KG1 (cell line): ENCODE measurements around the gene TRAM2.
A peak's percentile ranks its signal among the peaks of the same experiment; 100 is the strongest.

Experiments
- DNase-seq: peaks from one replicate; lab custom pipeline; 2025; lab: John Stamatoyannopoulos, UW

TRAM2 gene

DNA sequence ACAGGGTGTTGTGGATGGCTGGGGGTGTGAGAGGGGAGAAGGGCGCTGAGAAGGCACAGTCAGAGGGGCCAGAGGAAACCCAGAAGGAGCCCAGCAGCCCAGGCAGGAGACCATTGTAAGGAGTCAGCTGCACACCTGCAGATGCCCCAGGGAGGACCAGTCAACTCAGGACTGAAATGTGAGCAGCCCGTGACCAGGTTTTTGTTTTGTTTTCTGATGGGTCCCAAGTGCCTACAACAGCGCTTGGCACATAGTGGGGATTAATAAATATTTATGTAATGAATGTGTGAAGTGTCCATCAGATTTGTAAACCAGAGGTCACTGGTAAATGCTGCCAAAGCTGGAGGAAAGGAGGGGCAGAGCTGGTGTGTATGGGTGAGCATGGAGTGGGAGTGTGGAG is 30.2 kb downstream of the TRAM2 start:
- DNase-seq: no peak

DNA sequence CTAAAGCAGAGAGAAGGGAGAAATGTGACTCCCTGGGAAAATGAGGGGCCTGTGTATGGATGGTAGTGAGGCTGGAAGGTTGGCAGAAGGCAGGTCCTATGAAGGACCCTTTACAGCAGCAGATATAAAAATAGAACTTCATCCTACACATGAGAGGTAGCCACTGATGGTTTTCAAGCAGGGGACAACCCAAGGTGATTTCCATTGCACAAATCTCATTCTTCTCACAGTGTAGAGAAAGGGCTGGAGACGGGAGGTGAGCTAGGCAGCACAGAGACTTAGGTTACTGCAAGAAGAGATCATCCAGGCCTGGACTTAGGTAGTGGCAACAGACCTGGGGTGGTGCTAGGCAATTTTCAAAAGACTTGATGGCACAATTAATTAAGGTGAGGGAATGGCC is 30.7 kb downstream of the TRAM2 start:
- no peak for DNase-seq

DNA sequence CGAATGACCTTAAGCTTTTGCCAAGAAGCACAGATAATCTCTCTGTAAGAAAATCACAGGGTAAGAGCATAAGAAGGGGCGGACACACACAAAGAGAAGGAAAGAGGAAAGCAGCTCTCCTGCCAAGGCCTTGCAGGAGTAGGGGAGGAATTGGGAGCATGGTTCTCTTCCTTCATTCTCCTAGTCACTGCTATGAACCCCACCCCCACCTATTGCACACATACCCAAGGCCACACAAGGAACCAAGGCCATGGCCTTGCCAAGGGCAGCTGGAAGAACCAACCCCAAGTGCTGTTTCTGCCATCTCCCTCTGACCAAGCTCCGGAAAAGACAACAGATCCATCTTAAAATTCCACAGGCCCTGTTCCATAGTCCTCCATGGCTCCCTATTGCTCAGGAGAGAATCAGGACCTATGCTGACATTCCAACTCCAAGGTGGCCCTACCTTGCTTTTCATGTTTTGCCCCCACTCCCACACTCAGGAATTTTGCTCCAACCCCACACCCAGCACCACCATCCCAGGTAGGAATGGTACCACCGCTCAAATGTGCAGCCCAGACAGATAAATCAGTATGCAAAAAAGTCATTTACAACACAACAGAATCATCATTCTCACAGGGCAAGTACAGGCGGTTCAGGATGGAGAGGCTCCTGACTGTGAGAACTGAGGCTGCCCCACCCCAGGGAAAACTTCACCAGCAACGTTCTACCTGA is 31.3 kb downstream of the TRAM2 start:
- DNase-seq: no peak

DNA sequence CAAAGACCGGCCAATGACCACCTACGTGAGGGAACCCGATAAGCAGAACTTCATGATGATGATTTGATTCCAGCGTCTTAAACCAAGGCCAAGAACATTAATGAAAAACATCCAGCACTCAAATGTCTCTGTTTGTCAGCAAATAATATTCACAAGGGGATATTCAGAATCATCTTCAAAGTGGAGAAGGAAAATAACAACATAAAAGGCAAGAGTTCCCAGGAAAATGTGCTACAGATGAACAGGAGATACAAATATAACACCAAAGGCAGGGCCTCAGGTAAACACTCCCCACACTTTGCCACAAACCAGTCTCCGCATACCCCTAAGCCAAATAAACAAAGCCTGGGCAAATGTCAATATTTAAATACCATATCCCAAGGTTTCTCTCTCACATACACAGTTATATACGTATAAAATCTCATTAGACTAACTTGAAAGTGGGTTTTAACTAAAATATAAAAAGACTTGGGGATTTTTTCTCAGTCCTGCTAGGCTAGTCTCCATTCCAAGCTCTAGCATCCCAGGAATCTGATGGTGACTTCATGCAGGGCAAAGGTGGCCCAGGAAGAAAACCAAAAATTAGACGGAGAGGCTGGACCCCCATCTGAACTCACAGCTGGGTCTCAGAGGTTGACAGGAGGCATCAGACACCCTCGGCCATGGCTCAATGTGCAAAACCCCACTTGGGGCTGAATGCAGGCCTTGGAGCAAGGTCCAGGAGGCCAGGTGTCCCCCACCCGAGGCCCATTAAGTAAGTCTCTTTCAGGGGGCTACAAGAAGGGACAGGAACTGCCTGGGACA is 32.1 kb downstream of the TRAM2 start:
- DNase-seq: no peak

DNA sequence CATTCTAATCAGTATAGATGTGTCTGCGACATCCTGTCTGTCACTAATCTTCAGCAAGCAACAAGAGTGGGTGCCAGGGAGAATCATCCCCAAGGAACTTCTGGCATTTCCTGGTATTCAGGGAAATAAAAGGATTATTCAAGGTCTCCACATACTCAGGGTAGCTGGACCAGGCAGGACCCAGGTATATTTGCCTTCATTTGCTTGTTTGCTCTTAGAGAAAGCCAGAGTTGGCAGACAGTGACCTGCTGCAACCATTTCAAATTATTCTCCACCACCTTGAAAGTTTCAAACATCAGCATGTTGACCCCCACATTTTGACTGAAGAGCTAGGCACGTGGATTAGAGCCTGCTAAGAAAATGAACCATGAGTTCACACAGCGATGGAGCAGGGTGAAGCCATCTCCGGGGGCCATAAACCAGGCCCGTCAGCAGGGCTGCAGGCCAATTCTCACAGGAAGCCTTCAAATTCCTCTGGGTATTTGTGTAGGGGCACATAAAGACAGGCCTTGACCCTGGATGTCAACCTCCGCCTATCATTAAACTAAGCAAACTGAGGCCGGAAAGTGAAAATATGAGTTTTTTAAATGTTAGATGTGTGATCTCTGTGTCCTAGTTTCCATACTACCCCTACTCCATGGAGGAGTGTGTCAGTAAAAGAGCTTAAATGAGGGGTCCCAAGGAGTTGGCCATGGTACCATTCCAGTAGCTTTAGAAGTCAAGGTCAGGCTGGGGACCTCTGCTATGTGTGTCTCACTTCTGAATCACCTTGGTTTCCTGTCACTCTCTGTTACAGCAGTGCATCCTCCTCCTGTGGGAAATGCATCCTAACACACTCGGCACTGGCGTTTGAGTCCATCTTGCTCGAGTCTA is 32.9 kb downstream of the TRAM2 start:
- DNase-seq: no peak

DNA sequence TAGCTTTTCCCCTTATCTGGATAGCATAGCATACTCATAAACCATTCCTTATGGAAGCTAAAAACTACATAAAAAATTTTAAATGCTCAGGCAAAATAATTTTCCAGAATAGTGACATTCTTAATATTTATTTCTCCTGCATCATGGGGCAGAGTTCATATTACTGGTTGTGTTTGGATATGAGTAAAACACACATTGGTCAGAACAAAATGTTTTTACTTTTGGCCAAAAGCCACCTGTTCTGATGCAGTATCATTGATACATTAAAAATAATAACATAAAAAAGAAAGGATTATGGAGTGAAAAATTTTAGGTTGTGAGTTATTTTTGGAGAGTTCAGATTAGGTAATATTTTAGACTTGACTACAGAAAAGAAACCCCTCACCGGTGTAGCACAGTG is 33.6 kb downstream of the TRAM2 start:
- DNase-seq: no peak

DNA sequence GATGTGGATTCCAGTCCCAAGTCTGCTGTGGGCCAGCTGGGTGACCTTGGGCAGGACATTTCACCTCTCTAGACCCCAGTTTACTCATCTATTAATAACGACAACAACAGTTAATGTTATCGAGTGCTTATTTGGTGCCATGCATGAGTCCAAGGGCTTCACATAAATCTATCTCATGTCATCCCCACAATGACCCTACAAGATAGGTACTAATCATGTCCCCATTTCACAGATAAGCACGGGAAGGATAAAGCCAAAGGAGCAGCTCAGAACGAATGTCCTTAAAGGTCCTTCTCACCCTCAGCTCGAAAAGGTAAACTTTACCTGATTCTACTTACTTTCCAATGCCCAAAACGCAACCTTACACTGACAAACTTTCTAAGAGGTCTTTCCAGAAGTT is 35.7 kb downstream of the TRAM2 start:
- DNase-seq: no peak

DNA sequence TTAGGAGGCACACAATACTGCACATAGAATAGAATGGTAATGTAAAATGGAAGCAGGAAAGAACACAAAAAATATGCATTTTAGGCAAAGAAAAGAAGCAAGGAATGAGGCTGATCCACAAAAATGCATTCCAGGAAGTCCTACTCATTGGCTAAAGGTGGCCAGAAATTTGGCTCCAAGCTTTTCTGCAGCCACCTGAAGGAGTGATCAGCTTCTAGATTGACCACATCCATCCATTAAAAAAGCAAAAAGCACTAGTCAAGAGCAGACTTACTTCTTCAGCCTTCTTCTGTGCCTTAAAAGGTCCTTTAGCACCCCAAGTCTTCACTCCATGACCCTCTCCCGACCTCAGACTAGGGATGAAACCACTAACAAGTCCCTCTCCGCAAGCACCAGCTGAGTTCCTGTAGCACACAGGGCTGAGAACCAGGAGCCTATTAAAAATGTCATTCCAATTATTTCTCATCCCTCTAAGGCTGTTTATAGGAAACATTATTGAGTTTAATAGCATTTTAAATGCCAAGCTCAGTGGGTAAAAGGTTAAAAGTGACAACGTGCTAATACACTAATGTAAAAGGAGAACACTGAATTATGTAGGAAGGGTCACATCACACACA is 36.5 kb downstream of the TRAM2 start:
- DNase-seq: no peak

DNA sequence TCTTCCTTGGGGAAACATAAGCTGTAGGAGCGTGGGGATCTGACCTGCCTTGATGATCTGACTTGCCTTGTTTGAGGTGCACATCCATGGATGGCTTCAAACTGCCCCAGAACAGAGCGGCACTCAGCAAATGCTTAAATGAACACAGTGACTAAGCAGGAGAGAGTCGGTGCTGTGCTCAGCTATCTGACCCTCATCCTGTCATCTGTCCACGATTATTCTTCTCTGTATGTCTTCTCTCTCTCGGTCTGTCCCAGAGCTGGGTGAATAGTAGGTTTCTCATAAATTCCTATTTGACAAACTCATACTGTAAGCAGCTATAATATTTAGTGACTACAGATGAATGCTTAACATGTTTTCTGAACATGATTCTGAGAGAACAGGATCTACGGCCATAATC is 37.3 kb downstream of the TRAM2 start:
- DNase-seq: no peak

DNA sequence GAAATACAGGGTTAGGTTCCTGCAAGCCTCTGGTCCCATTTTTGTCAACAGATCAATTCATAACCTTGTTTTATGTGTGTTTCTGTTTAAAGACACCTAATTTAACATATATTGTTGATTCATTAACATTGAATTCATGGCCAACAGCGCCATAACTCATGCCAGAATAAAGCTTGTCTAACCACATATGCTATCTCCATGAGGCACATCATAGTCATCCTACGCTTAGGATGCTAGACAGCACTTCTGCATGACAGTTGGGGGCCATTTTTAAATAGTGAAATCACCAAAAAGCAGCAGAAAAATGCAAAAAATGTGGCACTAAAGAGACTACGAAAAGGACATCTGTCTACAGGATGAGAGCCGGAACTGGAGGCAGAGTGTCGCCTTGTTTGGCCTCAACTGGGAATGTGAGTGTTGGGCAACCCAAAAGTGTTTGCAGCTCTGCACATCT is 37.9 kb downstream of the TRAM2 start:
- DNase-seq: no peak

DNA sequence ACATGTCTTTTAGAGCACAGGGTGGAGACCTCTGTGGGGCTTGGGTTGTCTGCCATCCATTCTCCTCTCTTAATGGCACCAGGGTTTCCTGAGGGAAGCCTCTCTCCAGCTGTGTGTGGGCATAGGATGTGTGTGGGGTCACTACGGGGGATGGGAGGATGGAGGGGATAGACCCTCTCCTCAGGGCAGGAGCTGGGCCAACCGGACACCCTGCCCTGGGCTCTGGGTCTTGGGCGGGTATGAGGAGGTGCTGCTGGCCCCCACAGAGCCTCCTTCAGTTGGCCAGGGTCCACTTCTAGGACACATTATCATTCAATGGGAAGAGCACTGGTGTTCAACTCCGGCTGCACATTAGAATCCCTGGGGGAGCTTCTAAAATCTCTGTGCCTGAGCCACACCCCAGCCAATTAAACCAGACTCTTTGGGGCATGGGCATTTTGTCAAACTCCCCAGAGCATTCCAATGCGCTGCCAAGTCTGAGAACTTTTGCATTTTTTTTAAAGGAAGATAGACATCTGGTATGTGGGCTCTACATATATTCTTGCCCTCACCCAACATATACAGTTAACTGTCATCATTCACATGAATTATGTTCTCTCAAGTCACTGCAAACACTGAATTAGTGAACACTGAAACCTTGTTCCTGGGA is 38.5 kb downstream of the TRAM2 start:
- DNase-seq: no peak

DNA sequence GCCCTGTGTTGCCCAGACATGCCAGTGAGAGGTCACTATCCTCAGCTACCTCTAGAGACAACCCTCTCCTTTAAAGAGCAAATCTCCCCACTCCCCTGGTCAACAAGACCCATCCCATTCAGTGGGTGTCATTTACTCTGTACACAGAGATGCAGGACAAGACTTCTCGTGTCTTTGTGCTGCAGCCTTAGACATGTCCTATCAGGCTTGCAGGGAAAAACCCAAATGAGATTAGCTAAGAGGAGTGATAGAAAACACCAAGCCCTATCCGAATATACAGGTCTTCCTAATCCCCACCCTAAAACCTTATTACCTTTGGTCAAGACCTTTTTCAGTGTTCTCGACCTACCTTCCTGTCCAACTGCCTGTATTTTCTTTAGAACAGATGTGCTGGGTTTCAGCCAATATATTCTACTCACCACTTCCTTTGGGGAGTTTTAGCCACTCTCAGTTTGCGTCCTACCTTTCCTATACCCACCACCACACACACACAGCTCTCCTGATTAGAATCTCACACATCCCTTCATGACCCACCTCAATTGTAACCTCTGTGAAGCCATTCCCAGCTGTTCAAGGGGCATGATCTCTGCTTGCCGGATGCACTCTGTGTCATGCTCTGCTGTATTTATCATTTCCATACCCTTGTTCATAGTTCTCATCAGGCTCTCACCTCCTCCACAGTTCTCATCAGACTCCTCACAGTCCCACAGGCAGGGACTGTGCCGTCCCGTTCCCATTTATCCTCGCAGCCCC is 39.7 kb downstream of the TRAM2 start:
- DNase-seq: peak; percentile 30

DNA sequence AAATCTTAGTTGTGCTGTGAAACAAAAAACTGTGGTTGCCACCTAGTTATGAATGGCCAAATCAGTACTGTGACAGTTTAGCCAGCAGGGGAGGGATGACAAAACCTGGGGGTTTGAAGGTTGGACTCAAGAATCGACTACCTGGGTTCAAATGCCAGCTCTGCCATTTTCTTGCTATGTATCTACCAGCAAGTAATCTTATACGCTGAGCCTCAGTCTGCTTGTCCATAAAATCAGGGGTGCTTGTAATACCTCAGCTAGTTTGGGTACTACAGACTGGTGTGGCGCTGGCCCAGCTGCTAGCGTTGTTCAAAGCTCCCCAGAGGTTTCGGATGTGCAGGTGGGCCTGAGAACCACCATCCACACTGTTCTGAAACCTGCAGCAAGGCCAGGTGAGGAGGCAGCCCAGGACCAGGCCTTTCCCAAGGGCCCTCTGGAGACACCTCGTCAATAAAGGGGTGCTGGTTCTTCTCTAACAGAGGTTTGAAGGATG is 40.4 kb downstream of the TRAM2 start:
- no peak for DNase-seq

DNA sequence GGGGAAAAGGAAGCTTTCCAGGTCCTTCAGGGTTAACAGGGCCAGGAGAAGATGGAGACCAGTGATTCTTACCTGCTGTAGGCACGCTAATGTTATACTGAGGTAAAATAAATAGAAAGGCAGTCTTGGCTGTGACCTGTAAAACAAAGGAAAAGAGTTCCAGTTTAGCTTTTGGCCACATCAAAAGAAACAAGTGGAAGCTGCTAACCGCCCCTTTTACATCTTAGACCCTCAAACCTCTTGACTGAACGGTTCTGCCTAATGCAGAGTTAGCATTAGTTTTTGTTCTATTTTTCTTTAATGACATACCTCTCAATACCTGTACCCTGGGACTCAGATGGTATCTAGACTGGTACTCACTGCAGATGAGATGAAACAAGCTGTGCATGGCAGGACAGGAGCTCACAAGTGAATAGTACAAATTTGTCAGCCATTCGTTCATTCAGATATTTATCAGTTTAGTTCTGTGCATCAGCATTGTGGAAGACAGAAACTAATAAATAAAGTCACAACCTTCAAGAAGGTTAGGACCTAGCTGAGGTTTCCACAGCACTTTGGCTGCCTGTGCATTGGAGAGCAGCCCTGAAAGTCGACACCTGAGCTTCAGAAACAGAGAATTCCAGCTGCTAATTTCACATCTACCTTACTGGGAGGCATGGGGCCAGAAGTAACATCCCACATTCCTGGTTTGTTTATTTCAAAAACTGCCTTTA is 41.0 kb downstream of the TRAM2 start:
- DNase-seq: no peak

DNA sequence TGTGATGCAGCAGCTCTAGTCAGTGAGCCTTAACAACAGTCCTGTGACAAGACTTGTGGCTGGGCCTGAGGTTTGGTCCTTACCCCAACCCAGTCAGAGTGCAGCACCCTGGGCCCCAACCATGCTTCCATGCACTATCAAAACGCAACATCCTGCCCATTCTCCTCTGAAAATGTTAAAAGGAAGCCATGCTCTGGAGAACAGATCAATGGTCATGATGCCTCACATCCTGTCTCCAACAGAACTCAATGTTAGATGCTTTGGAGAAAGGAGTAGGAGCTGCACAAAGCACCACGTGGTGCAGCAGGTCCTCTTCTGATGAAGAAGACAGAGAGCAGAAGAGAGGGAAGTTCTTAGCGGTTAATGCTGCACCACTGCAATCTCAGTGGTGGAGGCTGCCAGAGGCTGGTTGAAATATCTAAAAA is 41.9 kb downstream of the TRAM2 start:
- DNase-seq: no peak

DNA sequence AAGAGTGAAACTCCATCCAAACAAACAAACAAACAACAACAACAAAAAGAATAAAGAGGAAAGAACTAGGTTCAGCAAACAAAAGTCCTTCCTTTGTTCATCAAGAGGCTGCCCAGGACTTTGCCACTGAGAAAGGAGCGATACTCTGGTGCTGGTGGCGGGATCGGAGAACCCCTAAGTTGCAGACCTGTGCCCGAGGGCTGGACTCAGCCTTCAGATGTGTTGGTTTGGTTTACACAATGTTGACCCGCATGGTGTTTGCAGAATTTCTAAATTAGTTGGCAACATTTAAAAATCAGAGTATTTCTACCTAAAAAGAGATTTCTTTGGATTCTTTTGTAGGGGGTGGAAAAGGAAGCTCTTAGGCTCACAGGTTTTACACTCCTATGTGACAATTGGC is 42.5 kb downstream of the TRAM2 start:
- no peak for DNase-seq

DNA sequence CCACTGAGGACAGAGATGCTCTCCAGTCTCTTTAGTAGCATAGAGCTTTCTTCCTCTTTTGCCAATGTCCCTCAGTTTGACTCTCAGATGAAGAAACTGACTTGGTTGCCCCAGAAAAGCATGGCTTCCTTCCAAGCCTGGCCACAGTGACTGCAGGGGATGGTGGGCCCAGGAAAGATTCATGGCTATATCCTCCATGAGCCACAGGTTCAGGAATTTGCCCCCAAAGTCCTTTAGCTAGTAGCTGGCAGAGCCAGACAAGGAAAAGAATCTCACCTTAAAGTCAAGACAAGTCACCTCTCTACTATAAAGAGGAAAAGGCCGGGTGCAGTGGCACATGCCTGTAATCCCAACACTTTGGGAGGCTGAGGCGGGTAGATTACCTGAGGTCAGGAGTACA is 43.4 kb downstream of the TRAM2 start:
- no peak for DNase-seq

DNA sequence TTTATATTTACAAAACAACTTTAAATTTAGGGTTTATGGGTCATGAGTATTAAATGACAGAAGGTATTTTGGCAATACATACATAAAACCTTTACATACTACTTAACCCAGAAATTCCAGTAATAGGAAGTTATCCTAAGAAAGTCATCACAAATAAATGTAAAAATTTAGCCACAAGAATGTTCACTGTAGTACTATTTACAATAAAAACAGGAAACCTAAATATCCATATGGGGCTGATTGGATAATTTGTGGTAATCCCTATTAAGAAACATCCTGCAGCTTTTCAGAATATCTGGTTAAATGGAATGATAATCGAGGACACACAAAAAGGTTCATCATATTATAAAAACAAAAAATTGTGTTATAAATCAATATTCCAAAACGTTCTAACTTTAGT is 44.4 kb downstream of the TRAM2 start:
- DNase-seq: no peak

DNA sequence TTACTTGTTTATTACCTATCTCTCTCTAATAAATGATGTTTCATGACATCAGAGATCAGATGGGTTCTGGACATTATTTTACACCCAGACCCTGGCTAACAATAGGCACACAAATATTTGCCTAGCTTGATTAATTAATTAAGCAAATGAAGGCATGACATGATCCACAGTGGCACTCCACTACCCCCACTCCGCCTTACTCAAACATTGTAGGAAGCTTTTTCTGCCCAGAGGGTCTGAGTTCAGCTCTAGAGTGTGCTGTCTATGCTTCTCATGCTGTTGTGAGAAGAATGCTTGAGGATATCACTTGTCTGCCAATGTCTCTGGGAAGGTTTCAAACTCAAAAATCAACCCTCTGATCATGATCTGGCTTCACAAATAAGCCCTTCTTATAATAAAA is 45.0 kb downstream of the TRAM2 start:
- DNase-seq: no peak

DNA sequence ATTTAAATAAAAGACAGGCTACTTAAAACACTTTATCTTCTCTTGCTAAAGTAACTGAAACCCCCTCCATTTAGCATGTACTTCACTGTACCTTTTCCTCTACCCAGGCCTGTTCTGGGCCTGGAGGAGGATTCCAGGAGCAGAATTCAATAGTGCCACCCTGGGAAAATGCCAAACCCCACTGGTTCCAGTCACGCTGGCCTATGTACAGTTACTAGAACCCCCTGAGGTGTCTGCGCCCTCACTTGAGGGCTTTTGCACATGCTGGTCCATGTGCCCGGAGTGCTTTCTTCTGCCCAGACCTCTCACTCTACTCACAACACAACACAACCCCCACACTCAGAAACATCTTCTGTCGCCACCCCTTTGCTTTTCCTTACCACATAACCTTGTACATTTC is 45.5 kb downstream of the TRAM2 start:
- no peak for DNase-seq
